PC-3 (cell line): ENCODE measurements around the gene MSI2. TPM values are rescaled to one million over a fixed set of nuclear protein-coding genes. Genes with fewer than 3 reads are reported as not detected.

Source experiments
- ATAC-seq: fragments of 200-7000 bp; cut with Tn5 transposase; 2 replicates; pipeline ENCODE4 v1.9.1; 2020; ENCODE audit warnings: mild to moderate bottlenecking, moderate library complexity
- BruUV-seq: library from RNA; stranded (reverse); fragments of 400-500 nt; replicated peaks from 2 replicates; lab custom pipeline; 2021; lab: Mats Ljungman, UMichigan
- CTCF ChIA-PET: fragments of 300-600 bp; sonication (Branson Sonifier 250); formaldehyde crosslinking; loops from one replicate; lab custom pipeline; 2022; ENCODE audit warnings: antibody characterized with exemption; lab: Charles Lee
- POLR2A ChIA-PET: fragments of 300-600 bp; sonication (Branson Sonifier 250); formaldehyde crosslinking; loops from one replicate; lab custom pipeline; 2022; ENCODE audit warnings: antibody characterized with exemption; ENCODE audit not compliant: unreplicated experiment; lab: Charles Lee
- DNase-seq: peaks from one replicate; pipeline ENCODE4 v3.0.0-alpha.2; 2015
- H2AFZ ChIP-seq: fragments of 300-600 bp; sonication (generic); 2 replicates; pipeline ENCODE4 v1.6.0; 2016; ENCODE audit warnings: antibody characterized with exemption, low read length
- H3F3A ChIP-seq: fragments of 300-600 bp; sonication (generic); one replicate; pipeline ENCODE4 v1.6.0; 2017; ENCODE audit warnings: antibody characterized with exemption, low read length, control low read depth, mild to moderate bottlenecking; ENCODE audit not compliant: unreplicated experiment
- H3K27ac ChIP-seq: fragments of 300-600 bp; sonication (generic); 2 replicates; pipeline ENCODE4 v1.5.1; 2016; ENCODE audit warnings: mild to moderate bottlenecking, low read length
- H3K27me3 ChIP-seq: fragments of 300-600 bp; sonication (generic); 2 replicates; pipeline ENCODE4 v1.6.1; 2016; ENCODE audit warnings: low read length, mixed read lengths
- H3K36me3 ChIP-seq: fragments of 300-600 bp; sonication (generic); 2 replicates; pipeline ENCODE4 v1.6.1; 2016; ENCODE audit warnings: low read depth, mixed run types, low read length, mixed read lengths
- H3K4me1 ChIP-seq: fragments of 300-600 bp; sonication (generic); 2 replicates; pipeline ENCODE4 v1.5.1; 2016; ENCODE audit warnings: low read length; ENCODE audit not compliant: insufficient read depth
- H3K4me2 ChIP-seq: fragments of 300-600 bp; sonication (generic); 2 replicates; pipeline ENCODE4 v1.6.0; 2016; ENCODE audit warnings: low read length
- H3K4me3 ChIP-seq: fragments of 300-600 bp; sonication (generic); 2 replicates; pipeline ENCODE4 v1.5.1; 2016; ENCODE audit warnings: mild to moderate bottlenecking, low read length, mixed read lengths
- H3K79me2 ChIP-seq: fragments of 300-600 bp; sonication (generic); 2 replicates; pipeline ENCODE4 v1.6.1; 2017; ENCODE audit warnings: low read length, mixed read lengths
- H3K9ac ChIP-seq: fragments of 300-600 bp; sonication (generic); 2 replicates; pipeline ENCODE4 v1.6.0; 2016; ENCODE audit warnings: mild to moderate bottlenecking, low read length
- H3K9me2 ChIP-seq: fragments of 300-600 bp; sonication (generic); replicated peaks from 2 replicates; pipeline ENCODE4 v1.6.1; 2016; ENCODE audit warnings: mixed run types, low read length, mixed read lengths
- H3K9me3 ChIP-seq: fragments of 300-600 bp; sonication (generic); 2 replicates; pipeline ENCODE4 v1.6.1; 2016; ENCODE audit warnings: low read length, mixed read lengths
- H4K20me1 ChIP-seq: fragments of 300-600 bp; sonication (generic); 2 replicates; pipeline ENCODE4 v1.6.1; 2016; ENCODE audit warnings: low read length, mixed read lengths
- EZH2 ChIP-seq: fragments of 300-600 bp; sonication (generic); IDR thresholded peaks from one replicate; pipeline ENCODE4 v1.6.1; 2017; ENCODE audit warnings: antibody characterized with exemption, mild to moderate bottlenecking, low read length; ENCODE audit not compliant: unreplicated experiment
- EZH2phosphoT487 ChIP-seq: fragments of 300-600 bp; sonication (generic); IDR thresholded peaks from 2 replicates; pipeline ENCODE4 v1.6.1; 2018; ENCODE audit warnings: mild to moderate bottlenecking, antibody characterized with exemption, low read length, borderline replicate concordance
- intact Hi-C: fragments of 100-400 bp; cut with micrococcal nuclease; formaldehyde crosslinking; loops from 2 replicates; pipeline ENCODE4 v1.9.0; 2023
- total RNA-seq: library from RNA; depleted of rRNA; stranded (reverse); fragments of >200 nt; gene quantifications from 2 replicates; pipeline ENCODE4 v1.2.3, GENCODE V29; 2014
- TF ChIP-seq, protein P1 (sequence below): fragments of 300-600 bp; sonication (generic); conservative IDR thresholded peaks from 2 replicates; pipeline ENCODE4 v1.5.1; 2017; ENCODE audit warnings: antibody characterized with exemption, low read depth, mild to moderate bottlenecking, low read length

Gene MSI2
- total RNA-seq, 1 experiment from 2014 or later: 54.7 TPM

DNA sequence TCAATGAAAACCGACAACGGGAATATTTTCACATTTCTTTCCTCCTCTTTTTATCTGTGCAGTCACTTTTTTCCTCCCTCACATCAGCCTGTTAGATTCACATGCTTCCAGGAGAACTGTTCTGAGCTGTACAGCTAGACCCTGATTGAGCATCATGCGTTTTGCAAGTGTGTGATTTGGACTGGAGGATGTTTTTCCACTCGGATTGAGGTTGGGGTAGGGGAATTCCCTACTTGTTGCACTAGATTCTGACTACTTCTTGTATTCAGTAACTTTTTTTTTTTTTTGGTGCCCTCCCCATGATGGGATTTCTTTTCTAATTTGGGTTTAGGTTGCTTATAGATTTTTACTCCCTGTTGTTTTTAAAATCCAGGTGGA lies 4.8 kb downstream of the MSI2 start:
- no peaks in the 10 kb centered on the region for H3K27me3 ChIP-seq
- H3K27ac ChIP-seq: no peak overlapping the region
- no peak overlapping the region for H3K9ac ChIP-seq
- peaks cover 16% of the 10 kb centered on the region for H3K4me1 ChIP-seq
- intact Hi-C loops: no loop called here
- H4K20me1 ChIP-seq: no peaks in the 10 kb centered on the region
- no peak for DNase-seq
- H3K9me3 ChIP-seq: no peaks in the 10 kb centered on the region
- ChIA-PET POLR2A (no interaction called here), CTCF (interaction anchor here (0.7 kb wide), 1 partner anchor 18 kb away, joined by 3 read pairs; no protein-coding TSS in a partner anchor)
- H3K79me2 ChIP-seq: peaks cover 35% of the 10 kb centered on the region
- no peak overlapping the region for H3K4me3 ChIP-seq
- peaks cover 21% of the 10 kb centered on the region for H3K36me3 ChIP-seq
- H3K4me2 ChIP-seq: no peak overlapping the region
- TF ChIP-seq, protein P1, sequence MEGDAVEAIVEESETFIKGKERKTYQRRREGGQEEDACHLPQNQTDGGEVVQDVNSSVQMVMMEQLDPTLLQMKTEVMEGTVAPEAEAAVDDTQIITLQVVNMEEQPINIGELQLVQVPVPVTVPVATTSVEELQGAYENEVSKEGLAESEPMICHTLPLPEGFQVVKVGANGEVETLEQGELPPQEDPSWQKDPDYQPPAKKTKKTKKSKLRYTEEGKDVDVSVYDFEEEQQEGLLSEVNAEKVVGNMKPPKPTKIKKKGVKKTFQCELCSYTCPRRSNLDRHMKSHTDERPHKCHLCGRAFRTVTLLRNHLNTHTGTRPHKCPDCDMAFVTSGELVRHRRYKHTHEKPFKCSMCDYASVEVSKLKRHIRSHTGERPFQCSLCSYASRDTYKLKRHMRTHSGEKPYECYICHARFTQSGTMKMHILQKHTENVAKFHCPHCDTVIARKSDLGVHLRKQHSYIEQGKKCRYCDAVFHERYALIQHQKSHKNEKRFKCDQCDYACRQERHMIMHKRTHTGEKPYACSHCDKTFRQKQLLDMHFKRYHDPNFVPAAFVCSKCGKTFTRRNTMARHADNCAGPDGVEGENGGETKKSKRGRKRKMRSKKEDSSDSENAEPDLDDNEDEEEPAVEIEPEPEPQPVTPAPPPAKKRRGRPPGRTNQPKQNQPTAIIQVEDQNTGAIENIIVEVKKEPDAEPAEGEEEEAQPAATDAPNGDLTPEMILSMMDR: no peak
- TF ChIP-seq EZH2: no peak
- no peak overlapping the region for H2AFZ ChIP-seq
- no peaks in the 10 kb centered on the region for H3K9me2 ChIP-seq
- no peak for ATAC-seq
- no TSS peak for BruUV-seq
- H3F3A ChIP-seq: no peaks in the 10 kb centered on the region

DNA sequence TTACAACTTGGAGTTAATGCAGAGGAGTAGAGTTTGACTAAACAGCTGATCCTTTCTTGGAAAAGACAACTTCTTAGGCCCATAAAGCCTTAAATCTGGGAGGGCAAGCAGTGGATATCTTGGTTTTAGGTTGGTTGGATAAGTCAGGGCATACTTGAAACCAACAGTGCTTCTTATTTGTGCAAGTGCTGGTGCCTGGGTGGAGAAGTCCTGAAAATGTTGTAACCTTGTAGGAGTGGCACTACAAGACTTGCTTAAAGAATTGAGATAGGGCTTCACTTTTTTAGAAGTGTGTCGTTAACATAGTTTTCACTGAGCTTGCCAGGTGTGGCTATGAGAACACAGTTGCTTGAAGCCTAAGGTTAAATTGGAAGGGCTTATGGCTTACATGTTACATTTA lies 6.2 kb downstream of the MSI2 start:
- intact Hi-C loops: no loop called here
- no peak overlapping the region for H3K4me3 ChIP-seq
- no TSS peak for BruUV-seq
- no peak overlapping the region for H3K4me2 ChIP-seq
- ATAC-seq (no peak), DNase-seq (no peak)
- ChIA-PET CTCF (no interaction called here), POLR2A (no interaction called here)
- TF ChIP-seq, protein P1: no peak
- TF ChIP-seq EZH2phosphoT487 (no peak), EZH2 (no peak)
- peaks cover 16% of the 10 kb centered on the region for H3K4me1 ChIP-seq
- no peaks in the 10 kb centered on the region for H3K9me2 ChIP-seq
- H3K27me3 ChIP-seq: no peaks in the 10 kb centered on the region
- H3F3A ChIP-seq: no peaks in the 10 kb centered on the region
- no peak overlapping the region for H3K9ac ChIP-seq
- H3K79me2 ChIP-seq: peaks cover 27% of the 10 kb centered on the region
- no peaks in the 10 kb centered on the region for H4K20me1 ChIP-seq
- H3K9me3 ChIP-seq: no peaks in the 10 kb centered on the region
- H3K36me3 ChIP-seq: peaks cover 22% of the 10 kb centered on the region
- no peak overlapping the region for H3K27ac ChIP-seq
- H2AFZ ChIP-seq: no peak overlapping the region

DNA sequence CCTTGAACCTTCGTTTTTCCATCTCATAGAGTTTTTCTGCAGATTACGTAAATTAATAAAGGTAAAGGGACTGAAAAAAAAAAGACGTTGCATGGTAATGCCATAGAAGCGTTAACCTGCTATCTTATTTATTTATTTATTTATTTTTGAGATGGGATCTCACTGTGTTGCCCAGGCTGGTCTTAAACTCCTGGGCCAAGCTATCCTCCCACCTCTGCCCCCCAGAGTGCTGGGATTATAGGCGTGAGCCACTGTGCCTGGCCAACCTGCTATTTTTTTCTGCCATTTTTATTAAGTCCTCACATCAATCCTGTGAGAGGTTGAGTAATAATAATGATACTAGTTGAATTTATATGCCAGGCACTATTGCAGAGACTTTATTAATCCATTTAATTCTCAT lies 7.9 kb downstream of the MSI2 start:
- DNase-seq: no peak
- ChIA-PET POLR2A (no interaction called here), CTCF (no interaction called here)
- Histone ChIP-seq H3K4me3 (no peak overlapping the region), H3K27ac (no peak overlapping the region), H2AFZ (no peak overlapping the region), H3K9me3 (no peaks in the 10 kb centered on the region), H3K9ac (no peak overlapping the region), H3K36me3 (peaks cover 30% of the 10 kb centered on the region), H3K4me2 (no peak overlapping the region), H4K20me1 (no peaks in the 10 kb centered on the region), H3K9me2 (no peaks in the 10 kb centered on the region), H3K4me1 (peaks cover 5% of the 10 kb centered on the region), H3K79me2 (peaks cover 10% of the 10 kb centered on the region), H3F3A (no peaks in the 10 kb centered on the region), H3K27me3 (no peaks in the 10 kb centered on the region)
- TF ChIP-seq EZH2phosphoT487: no peak
- no peak for TF ChIP-seq EZH2
- TF ChIP-seq, protein P1: no peak
- no TSS peak for BruUV-seq
- intact Hi-C loops: no loop called here
- ATAC-seq: no peak
